Uterus (tissue), 2 donors: ENCODE results near the gene MID1.

Experiments
- POLR2A ChIP-seq, 2 donors: fragments of 450-650 bp; IDR thresholded peaks; one replicate each; pipeline ENCODE4 v1.6.1; 2016; ENCODE audit warnings: antibody characterized with exemption in 2 of 2, mild to moderate bottlenecking in 1 of 2, moderate library complexity in 1 of 2
- TF ChIP-seq, protein P1 (sequence below), 4 experiments: fragments of 200-600 bp in 2 of 4; fragments of 450-650 bp in 2 of 4; sonication (generic) in 2 of 4; IDR thresholded peaks; one replicate each; pipeline ENCODE4 v1.5.1; 2016 to 2019; ENCODE audit warnings: antibody characterized with exemption in 4 of 4, mild to moderate bottlenecking in 2 of 4, moderate library complexity in 1 of 4

GRCh38 chrX:10582945-10583344, 37.4 kb downstream of the MID1 start:
- TF ChIP-seq, protein P1, sequence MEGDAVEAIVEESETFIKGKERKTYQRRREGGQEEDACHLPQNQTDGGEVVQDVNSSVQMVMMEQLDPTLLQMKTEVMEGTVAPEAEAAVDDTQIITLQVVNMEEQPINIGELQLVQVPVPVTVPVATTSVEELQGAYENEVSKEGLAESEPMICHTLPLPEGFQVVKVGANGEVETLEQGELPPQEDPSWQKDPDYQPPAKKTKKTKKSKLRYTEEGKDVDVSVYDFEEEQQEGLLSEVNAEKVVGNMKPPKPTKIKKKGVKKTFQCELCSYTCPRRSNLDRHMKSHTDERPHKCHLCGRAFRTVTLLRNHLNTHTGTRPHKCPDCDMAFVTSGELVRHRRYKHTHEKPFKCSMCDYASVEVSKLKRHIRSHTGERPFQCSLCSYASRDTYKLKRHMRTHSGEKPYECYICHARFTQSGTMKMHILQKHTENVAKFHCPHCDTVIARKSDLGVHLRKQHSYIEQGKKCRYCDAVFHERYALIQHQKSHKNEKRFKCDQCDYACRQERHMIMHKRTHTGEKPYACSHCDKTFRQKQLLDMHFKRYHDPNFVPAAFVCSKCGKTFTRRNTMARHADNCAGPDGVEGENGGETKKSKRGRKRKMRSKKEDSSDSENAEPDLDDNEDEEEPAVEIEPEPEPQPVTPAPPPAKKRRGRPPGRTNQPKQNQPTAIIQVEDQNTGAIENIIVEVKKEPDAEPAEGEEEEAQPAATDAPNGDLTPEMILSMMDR (IDR thresholded peaks at IDR 0.05), result no peak
- no peak for TF ChIP-seq POLR2A (IDR thresholded peaks at IDR 0.05)
